ENCODE results near the gene ITFG1.

GRCh38 chr16:47459603-47460002 is 1.3 kb downstream of the ITFG1 start:
- TF ChIP-seq CTCF (IDR thresholded peaks at IDR 0.05): no peak
- TF ChIP-seq EP300 (IDR thresholded peaks at IDR 0.05): no peak

All from stomach (tissue), 4 donors.